DOHH2 (cell line): ENCODE results near the gene KRTAP15-1.

ENCODE experiments used
- EZH2phosphoT487 ChIP-seq: fragments of 200-600 bp; sonication (generic); IDR thresholded peaks from 2 replicates; pipeline ENCODE4 v1.6.1; 2017; ENCODE audit warnings: borderline replicate concordance, mild to moderate bottlenecking, antibody characterized with exemption, low read length, moderate library complexity, mixed read lengths
- TF ChIP-seq, protein P1 (sequence below): fragments of 200-600 bp; sonication (generic); IDR thresholded peaks from one replicate; pipeline ENCODE4 v1.5.1; 2014; ENCODE audit warnings: antibody characterized with exemption, mild to moderate bottlenecking, low read depth, low read length; ENCODE audit not compliant: poor library complexity, severe bottlenecking

GRCh38 chr21:30434033-30434631, 5.9 kb upstream of the KRTAP15-1 start:
- TF ChIP-seq, protein P1, sequence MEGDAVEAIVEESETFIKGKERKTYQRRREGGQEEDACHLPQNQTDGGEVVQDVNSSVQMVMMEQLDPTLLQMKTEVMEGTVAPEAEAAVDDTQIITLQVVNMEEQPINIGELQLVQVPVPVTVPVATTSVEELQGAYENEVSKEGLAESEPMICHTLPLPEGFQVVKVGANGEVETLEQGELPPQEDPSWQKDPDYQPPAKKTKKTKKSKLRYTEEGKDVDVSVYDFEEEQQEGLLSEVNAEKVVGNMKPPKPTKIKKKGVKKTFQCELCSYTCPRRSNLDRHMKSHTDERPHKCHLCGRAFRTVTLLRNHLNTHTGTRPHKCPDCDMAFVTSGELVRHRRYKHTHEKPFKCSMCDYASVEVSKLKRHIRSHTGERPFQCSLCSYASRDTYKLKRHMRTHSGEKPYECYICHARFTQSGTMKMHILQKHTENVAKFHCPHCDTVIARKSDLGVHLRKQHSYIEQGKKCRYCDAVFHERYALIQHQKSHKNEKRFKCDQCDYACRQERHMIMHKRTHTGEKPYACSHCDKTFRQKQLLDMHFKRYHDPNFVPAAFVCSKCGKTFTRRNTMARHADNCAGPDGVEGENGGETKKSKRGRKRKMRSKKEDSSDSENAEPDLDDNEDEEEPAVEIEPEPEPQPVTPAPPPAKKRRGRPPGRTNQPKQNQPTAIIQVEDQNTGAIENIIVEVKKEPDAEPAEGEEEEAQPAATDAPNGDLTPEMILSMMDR: peak; percentile 73
- TF ChIP-seq EZH2phosphoT487: no peak
